Neural progenitor cell (in vitro differentiated cells): ENCODE measurements around the gene FGF10.

ENCODE experiments used
- CTCF ChIP-seq: fragments of 200-600 bp; sonication (generic); IDR thresholded peaks from 2 replicates; pipeline ENCODE4 v1.5.1; 2017; ENCODE audit warnings: antibody characterized with exemption, mild to moderate bottlenecking
- EZH2 ChIP-seq: fragments of 200-600 bp; sonication (generic); IDR thresholded peaks from 2 replicates; pipeline ENCODE4 v1.6.1; 2017; ENCODE audit warnings: antibody characterized with exemption, mild to moderate bottlenecking, moderate library complexity
- EZH2phosphoT487 ChIP-seq: fragments of 200-600 bp; sonication (generic); IDR thresholded peaks from 2 replicates; pipeline ENCODE4 v1.6.1; 2017; ENCODE audit warnings: antibody characterized with exemption

GRCh38 chr5:44300551-44300950, 88.7 kb downstream of the FGF10 start:
- no peak for TF ChIP-seq CTCF
- no peak for TF ChIP-seq EZH2
- no peak for TF ChIP-seq EZH2phosphoT487
